Thyroid gland (tissue), 4 donors: ENCODE results near the gene HMOX1. TPM values are rescaled to one million over a fixed set of nuclear protein-coding genes. Genes with fewer than 3 reads are reported as not detected.

Experiments
- DNase-seq, 2 donors: peaks; one replicate each; pipeline ENCODE4 v3.0.0-alpha.2; 2019
- H3K27ac ChIP-seq, 3 donors: fragments of 200-600 bp; sonication (generic); 1 replicate in 2 of 3; 2 replicates in 1 of 3; pipeline ENCODE4 v1.5.1; 2016 to 2019; ENCODE audit warnings: mild to moderate bottlenecking in 1 of 3, moderate library complexity in 1 of 3
- H3K27me3 ChIP-seq: fragments of 200-600 bp; sonication (generic); one replicate; pipeline ENCODE4 v1.5.1; 2019
- H3K36me3 ChIP-seq, 2 donors: fragments of 200-600 bp; sonication (generic); one replicate each; pipeline ENCODE4 v1.5.1; 2016 to 2019
- H3K4me1 ChIP-seq, 2 donors: fragments of 200-600 bp; sonication (generic); one replicate each; pipeline ENCODE4 v1.5.1; 2017 to 2019
- H3K4me3 ChIP-seq, 3 donors: fragments of 200-600 bp; sonication (generic); replicated peaks in 1 of 3; 1 replicate in 2 of 3; 2 replicates in 1 of 3; pipeline ENCODE4 v1.5.1; 2016; ENCODE audit warnings: mild to moderate bottlenecking in 1 of 3
- H3K9me3 ChIP-seq: fragments of 200-600 bp; sonication (generic); one replicate; pipeline ENCODE4 v1.5.1; 2017
- CTCF ChIP-seq, 6 experiments: fragments of 200-600 bp in 3 of 6; fragments of 450-650 bp in 3 of 6; sonication (generic) in 3 of 6; IDR thresholded peaks; one replicate each; pipeline ENCODE4 v1.5.1; 2016 to 2019; ENCODE audit warnings: antibody characterized with exemption in 6 of 6, mild to moderate bottlenecking in 2 of 6, inconsistent platforms in 1 of 6, moderate library complexity in 1 of 6
- POLR2A ChIP-seq, 2 donors: fragments of 450-650 bp; IDR thresholded peaks; one replicate each; pipeline ENCODE4 v1.6.1; 2017; ENCODE audit warnings: antibody characterized with exemption in 2 of 2, mild to moderate bottlenecking in 2 of 2, moderate library complexity in 1 of 2
- WGBS, 2 donors: methylation state at CpG; one replicate each; pipeline ENCODE4 v1.1.5; 2017; 5-methylcytosine and 5-hydroxymethylcytosine counted together
- intact Hi-C: fragments of 100-400 bp; cut with DNase I; formaldehyde crosslinking; loops from one replicate; pipeline ENCODE4 v1.15.1; 2023
- total RNA-seq, 4 donors: library from RNA; depleted of rRNA; stranded (reverse); fragments of >200 nt; gene quantifications; one replicate each; pipeline ENCODE4 v1.2.3, GENCODE V29; 2016

The HMOX1 gene
- total RNA-seq, 4 donors from 2014 or later = 5.2 to 13.0 (median 6.9) TPM

GRCh38 chr22:35367331-35367886, 13.5 kb upstream of the HMOX1 start:
- no peak overlapping the region for H3K27ac ChIP-seq
- DNase-seq = no peak
- TF ChIP-seq CTCF (IDR thresholded peaks at IDR 0.05) = no peak
- TF ChIP-seq POLR2A (IDR thresholded peaks at IDR 0.05) = no peak
- H3K9me3 ChIP-seq = no peaks in the 10 kb centered on the region
- no peak overlapping the region for H3K4me3 ChIP-seq
- no peaks in the 10 kb centered on the region for H3K27me3 ChIP-seq
- WGBS, 2 donors = 86 to 89% methylated on average over 9 of the region's 9 CpGs
- intact Hi-C loops = no loop called here
- H3K4me1 ChIP-seq = peaks cover 4 to 10% of the 10 kb centered on the region in 2 donors
- no peaks in the 10 kb centered on the region for H3K36me3 ChIP-seq

GRCh38 chr22:35368386-35368785, 12.5 kb upstream of the HMOX1 start:
- no peaks in the 10 kb centered on the region for H3K36me3 ChIP-seq
- peaks cover 4 to 6% of the 10 kb centered on the region in 2 donors for H3K4me1 ChIP-seq
- WGBS, 2 donors = 82 to 84% methylated on average over 6 of the region's 6 CpGs

GRCh38 chr22:35369996-35370395, 10.9 kb upstream of the HMOX1 start:
- Histone ChIP-seq H3K36me3 (no peaks in the 10 kb centered on the region), H3K27me3 (no peaks in the 10 kb centered on the region), H3K9me3 (no peaks in the 10 kb centered on the region), H3K4me1 (peaks cover 4 to 6% of the 10 kb centered on the region in 2 donors), H3K27ac (no peak overlapping the region), H3K4me3 (no peak overlapping the region)
- no peak for TF ChIP-seq CTCF (IDR thresholded peaks at IDR 0.05)
- no peak for TF ChIP-seq POLR2A (IDR thresholded peaks at IDR 0.05)
- intact Hi-C loops = no loop called here
- WGBS, 2 donors = 69 to 76% methylated on average over 2 of the region's 2 CpGs
- DNase-seq = no peak

More at GRCh38 chr22:35368386-35368785, 12.5 kb upstream of the HMOX1 start:
- no peak overlapping the region for H3K4me3 ChIP-seq
- H3K27ac ChIP-seq = no peak overlapping the region
- TF ChIP-seq CTCF (IDR thresholded peaks at IDR 0.05) = no peak
- no peak for TF ChIP-seq POLR2A (IDR thresholded peaks at IDR 0.05)
- intact Hi-C loops = no loop called here
- no peak for DNase-seq
- H3K9me3 ChIP-seq = no peaks in the 10 kb centered on the region
- H3K27me3 ChIP-seq = no peaks in the 10 kb centered on the region

- Histone ChIP-seq H3K9me3 (no peaks in the 10 kb centered on the region), H3K4me3 (no peak overlapping the region), H3K27me3 (no peaks in the 10 kb centered on the region), H3K27ac (no peak overlapping the region), H3K4me1 (peaks cover 20 to 26% of the 10 kb centered on the region in 2 donors), H3K36me3 (no peaks in the 10 kb centered on the region)
- intact Hi-C loops = no loop called here
- WGBS, 2 donors = 85 to 89% methylated on average over 6 of the region's 6 CpGs
- DNase-seq = no peak
- TF ChIP-seq CTCF (IDR thresholded peaks at IDR 0.05) (no peak), POLR2A (IDR thresholded peaks at IDR 0.05) (no peak)
Observed at GRCh38 chr22:35373781-35374180, 7.1 kb upstream of the HMOX1 start.

- intact Hi-C loops = no loop called here
- H3K4me1 ChIP-seq = peaks cover 22 to 31% of the 10 kb centered on the region in 2 donors
- H3K4me3 ChIP-seq = no peak overlapping the region
- DNase-seq = no peak
- H3K36me3 ChIP-seq = no peaks in the 10 kb centered on the region
- no peak for TF ChIP-seq CTCF (IDR thresholded peaks at IDR 0.05)
- TF ChIP-seq POLR2A (IDR thresholded peaks at IDR 0.05) = no peak
- no peaks in the 10 kb centered on the region for H3K9me3 ChIP-seq
- H3K27me3 ChIP-seq = no peaks in the 10 kb centered on the region
- 87 to 90% methylated on average over 3 of the region's 3 CpGs for WGBS, 2 donors
- H3K27ac ChIP-seq = no peak overlapping the region
Observed at GRCh38 chr22:35375031-35375430, 5.9 kb upstream of the HMOX1 start.
